Measurements from ENCODE around the gene PON1.

The PON1 gene

DNA sequence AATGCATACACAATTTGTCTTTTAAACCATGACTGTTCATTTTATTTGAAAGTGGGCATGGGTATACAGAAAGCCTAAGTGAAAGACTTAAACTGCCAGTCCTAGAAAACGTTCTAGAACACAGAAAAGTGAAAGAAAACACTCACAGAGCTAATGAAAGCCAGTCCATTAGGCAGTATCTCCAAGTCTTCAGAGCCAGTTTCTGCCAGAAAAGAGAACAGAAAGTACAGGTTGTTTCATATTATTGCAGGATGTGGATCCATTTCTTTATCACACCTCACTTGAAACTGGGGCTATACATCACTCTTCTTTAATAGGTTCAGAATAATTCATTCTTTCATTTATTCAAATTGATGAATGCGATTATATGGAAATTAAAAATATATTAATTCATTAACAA, 7.7 kb downstream of the PON1 start:
- no peak for DNase-seq

- DNase-seq: no peak
Observed at GRCh38 chr7:95312561-95312960, 11.8 kb downstream of the PON1 start.

- no peak for DNase-seq
Observed at GRCh38 chr7:95311389-95311788, 12.9 kb downstream of the PON1 start.

GRCh38 chr7:95309951-95310350, 14.4 kb downstream of the PON1 start:
- DNase-seq: no peak

GRCh38 chr7:95304990-95305389, 19.3 kb downstream of the PON1 start:
- DNase-seq: no peak

DNA sequence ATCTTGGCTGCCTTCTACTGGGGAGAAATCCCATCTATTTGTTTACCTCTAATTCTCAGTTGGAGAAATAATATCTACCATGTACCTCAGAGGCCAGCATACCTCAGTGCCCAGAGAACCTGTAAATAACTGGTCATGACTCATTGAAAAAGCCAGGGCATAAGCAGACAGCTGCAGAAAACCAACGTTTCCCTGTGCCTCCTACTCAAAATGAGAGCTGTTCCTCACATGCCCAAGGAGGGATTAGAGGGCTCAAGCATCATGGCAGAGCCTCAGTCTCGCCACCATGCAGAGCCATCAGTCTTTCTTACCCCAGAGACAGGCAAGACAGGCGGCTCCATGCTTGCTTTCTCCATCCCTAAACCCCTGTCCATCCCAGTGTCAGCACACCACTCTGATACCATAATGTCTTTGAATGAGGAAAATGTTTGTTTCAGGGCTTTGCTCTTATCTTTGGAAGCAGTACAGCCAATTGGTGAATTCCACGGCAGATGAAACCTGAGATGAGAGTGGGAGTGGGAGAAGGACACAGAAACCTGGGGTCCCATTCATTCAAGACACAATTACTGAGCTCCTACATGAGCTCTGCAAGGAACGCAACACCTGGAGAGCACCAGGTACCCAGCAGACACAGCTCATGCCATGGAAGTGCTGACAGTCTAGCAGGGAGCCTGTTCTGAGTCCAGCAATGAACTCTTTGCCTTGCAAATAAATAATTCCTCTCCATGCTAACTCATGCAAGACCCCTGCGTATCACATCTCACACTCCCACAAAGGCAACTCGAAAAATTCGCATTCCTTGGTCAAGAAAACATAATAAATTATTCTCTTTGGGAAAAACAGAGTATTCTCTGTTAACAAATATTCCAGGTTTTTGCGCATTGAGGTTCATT, 21.1 kb downstream of the PON1 start:
- no peak for DNase-seq

DNA sequence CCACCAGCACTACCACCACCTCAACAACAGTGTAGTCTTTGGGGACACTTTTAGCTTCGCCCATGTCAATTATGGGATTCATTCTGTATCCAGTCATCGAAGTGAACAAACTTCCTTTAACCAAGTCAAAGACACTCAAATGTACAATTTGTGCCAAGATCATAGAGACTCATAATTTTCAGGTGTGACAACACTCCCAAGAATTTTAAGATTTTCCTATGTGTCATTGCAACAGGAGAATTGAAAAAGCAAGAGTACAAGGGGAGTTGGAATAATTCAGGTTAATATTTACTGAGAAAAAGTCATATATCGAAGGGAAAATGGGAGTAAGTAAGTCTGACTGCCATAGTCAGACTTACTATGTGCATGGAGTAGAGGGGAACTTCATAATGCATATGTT, 26.2 kb downstream of the PON1 start:
- DNase-seq: no peak

DNA sequence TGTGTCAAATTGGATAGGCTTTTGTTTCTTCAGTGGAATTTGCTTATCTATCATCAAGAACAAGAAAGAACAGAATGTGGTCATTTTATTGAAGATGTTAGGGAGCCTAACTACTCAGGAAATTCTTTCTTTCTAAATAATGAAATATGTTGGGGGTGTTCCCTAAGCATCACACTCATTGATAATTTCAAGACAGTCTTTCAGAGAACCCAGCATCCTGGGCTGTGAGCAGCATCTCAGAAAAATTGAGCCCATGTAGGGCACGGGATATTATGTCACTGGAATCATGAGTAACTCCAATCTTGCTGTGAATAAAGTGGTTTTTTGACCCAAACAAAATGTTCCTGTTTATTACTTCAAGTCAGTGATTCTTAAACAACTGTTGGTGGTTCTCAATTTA, 27.3 kb downstream of the PON1 start:
- DNase-seq: no peak

DNA sequence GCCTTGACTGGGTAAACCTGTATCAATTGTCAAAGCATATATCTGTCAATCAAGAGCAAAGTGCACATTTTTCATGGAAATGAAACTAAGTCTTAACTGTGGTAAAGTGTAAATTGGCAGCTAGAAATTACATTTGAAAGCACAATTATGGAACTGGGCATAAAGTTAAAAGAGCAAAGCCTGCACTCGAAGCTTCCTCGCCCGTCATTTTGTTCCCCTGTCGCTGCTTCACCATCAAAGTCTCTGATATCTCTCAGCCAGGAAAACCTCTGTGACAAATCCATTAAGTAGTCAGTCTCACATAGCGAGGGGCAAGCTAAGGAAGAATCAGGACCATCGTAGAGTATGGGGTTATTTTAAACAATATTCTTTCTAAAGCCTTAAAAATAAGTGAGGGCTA, 27.9 kb downstream of the PON1 start:
- no peak for DNase-seq

DNA sequence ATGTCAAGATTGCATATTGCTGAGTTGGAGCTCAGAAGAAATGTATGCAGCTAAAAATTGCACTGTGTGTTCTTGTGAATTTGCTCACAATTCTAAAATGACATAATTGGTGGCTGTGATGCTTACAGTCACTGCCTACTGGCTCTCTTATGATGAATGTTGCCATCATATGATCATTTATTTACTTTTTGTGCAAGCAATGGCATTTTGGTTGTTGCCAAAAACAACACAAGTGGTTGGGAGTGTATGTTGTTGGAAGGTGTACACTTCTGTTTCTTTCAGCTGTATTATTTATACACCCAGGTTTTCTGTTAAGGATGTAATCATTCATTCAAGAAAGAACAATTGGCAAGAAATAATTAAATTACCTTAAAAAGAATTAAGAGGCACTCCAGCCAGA, 28.9 kb downstream of the PON1 start:
- DNase-seq: no peak

GRCh38 chr7:95290166-95290830, 34.0 kb downstream of the PON1 start:
- DNase-seq: no peak

DNA sequence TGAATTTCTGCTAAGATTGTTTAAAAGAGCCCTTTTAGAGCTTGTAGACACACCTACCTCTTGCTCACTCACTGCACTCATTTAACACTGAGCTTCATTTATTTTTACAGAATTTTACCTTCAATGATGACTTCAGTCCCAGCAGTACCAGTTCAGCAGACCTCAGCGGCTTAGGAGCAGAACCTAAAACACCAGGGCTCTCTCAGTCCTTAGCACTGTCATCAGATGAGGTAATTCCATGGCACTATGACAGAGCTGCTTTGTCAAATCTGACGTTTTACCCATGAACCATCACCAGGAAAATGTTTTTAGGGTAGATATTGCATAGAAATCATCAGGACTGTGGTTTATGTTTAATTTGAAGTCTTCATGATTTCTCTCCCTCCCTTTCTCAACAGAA, 38.2 kb downstream of the PON1 start:
- no peak for DNase-seq

DNA sequence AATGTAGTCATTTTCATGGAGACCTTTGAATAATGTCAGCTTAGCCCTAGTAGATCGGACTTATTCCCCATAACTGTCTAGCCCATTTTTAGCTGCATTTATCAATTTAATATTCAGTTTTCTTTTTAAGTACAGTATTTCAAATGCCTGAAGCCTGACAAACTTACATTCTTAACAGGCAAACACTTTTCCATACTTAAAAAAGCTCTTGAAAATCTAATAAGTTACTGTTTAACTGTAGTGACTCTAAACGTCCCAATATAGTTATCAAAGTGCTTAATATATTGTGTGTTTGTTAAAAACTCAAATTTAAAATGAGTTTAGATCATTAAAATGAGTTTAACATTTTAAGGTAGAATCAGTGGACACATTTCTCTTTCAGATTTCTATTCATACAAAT, 44.9 kb downstream of the PON1 start:
- no peak for DNase-seq

- DNase-seq: no peak
Observed at GRCh38 chr7:95276114-95276513, 48.2 kb downstream of the PON1 start.

- no peak for DNase-seq
Observed at GRCh38 chr7:95269640-95270039, 54.7 kb downstream of the PON1 start.

DNA sequence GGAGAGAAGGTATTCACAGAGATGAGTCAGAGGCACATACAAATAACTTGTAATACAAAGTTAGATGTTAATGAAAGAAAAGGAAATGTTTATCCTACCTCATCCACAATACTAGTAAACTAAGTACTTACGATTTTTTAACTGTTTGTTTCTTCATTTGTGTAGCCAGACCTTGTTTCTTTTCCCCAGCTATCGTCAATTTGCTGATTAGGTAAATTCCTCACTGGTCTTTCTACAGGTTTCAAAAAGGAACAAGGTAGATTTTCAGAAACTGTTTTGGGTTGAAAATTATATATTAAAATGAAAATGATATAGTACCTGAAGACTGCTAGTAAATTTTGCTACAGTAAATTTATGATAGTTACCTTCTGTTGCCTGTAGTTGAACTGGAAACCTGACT, 56.6 kb downstream of the PON1 start:
- no peak for DNase-seq

DNA sequence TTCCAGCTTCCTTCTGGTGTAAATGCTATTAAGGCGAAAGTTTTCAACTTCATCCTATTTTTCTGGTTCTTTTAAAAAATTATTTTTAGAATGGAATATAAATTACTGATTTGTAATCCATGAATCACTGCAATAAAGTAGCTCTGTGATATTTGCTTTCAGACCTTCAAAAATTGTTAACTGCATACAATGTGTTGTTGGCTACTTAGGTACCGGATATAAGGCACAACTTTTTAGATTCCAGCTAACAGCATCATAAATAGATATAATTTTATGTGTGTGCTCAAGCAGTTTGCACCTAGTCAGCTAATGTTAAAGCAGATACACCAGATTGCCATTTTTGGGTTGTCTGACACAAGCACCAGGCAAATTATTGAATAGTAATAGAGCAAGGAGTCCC, 58.7 kb downstream of the PON1 start:
- DNase-seq: no peak

- DNase-seq: no peak
Observed at GRCh38 chr7:95264363-95264891, 59.9 kb downstream of the PON1 start.

DNA sequence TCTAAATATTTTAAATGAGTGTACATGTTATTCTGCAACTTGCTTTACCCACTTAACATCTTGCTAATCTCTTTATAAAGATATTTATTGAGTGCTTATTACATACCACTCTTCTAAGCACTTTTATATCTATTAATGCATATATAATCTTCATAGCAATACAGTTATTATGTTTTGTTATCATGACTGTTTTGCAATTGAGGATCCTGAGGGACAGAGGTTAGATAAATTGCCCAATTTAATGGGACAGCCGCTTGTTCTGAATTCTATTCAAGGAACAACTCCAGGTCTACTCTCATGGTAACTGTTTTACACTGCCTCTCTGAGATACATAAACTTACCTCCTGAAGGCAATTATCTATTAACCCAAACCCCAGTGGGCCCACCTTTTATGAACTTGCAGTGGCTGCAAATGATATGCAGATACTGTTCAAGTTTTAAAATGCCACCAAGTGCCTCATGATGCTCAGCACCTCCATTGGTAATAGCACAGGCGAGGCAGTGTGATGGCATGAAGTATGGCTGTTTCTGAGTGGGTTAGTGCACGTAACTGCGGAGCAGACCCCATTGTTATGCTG, 60.5 kb downstream of the PON1 start:
- no peak for DNase-seq

GRCh38 chr7:95262875-95263274, 61.5 kb downstream of the PON1 start:
- no peak for DNase-seq

DNA sequence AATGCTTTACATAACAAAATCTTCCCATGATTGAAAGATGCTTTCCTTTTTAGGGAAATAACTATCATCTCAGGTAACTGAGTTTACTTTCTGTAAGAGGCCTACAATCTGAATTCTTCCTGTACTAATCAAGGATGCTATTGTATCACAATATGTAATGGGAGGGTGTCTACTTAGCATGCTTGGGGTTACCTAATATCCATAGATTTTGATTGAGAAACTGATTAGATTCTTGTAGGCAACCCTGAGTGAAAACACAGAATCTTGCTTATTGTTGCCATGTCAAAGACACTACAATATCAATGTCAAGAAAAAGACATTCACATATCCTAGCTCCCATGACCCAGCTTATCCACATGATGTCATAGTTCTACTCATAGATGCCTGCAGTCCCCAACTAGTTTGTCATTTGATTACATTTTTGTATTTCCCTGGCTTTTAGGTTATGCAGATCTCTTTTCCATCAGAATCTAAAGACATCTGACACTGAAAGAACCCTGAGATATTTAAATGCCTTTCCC, 62.4 kb downstream of the PON1 start:
- DNase-seq: no peak

DNA sequence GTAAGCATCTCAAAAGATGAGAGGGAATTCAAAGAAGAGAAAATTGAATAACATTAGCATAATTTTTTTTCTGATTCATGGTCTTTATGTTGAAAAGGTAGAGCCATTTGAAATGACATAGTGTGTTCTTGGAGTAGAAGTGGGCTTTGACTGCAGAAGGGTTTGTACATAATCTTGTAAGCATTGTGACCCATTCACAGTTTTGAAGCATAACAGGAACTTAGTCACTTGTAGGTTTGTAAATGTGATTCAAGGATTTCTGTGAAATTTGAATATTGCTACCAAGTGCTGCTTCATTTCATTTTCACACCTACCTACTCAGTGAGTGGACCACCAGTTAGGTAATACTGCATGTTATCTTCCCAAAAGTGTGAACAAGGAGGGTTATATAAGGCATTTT, 68.6 kb downstream of the PON1 start:
- no peak for DNase-seq

GRCh38 chr7:95253986-95254385, 70.3 kb downstream of the PON1 start:
- DNase-seq: no peak

GRCh38 chr7:95251966-95252365, 72.4 kb downstream of the PON1 start:
- no peak for DNase-seq
